Fibroblast of lung (primary cell): ENCODE data around the gene CPA5. TPM values are rescaled to one million over a fixed set of nuclear protein-coding genes. Genes with fewer than 3 reads are reported as not detected.

ENCODE experiments used
- DNase-seq, 2 donors: peaks; one replicate each; pipeline versions ENCODE4 v3.0.0 to v3.0.0-alpha.2; 2010; ENCODE audit warnings: low read depth in 2 of 2
- H2AFZ ChIP-seq: 2 replicates; pipeline ENCODE4 v1.5.1; 2012; ENCODE audit warnings: low read length, control low read depth, inconsistent platforms
- H3K27ac ChIP-seq: 2 replicates; pipeline ENCODE4 v1.5.1; 2011; ENCODE audit warnings: low read length, control low read depth; ENCODE audit not compliant: insufficient read depth
- H3K27me3 ChIP-seq: 2 replicates; pipeline ENCODE4 v1.5.1; 2011; ENCODE audit warnings: mild to moderate bottlenecking, low read length; ENCODE audit not compliant: control insufficient read depth, insufficient read depth
- H3K36me3 ChIP-seq: 2 replicates; pipeline ENCODE4 v1.5.1; 2011; ENCODE audit warnings: low read length; ENCODE audit not compliant: control insufficient read depth, insufficient read depth
- H3K4me1 ChIP-seq: 2 replicates; pipeline ENCODE4 v1.5.1; 2011; ENCODE audit warnings: low read length; ENCODE audit not compliant: control insufficient read depth, insufficient read depth; ENCODE audit errors: extremely low read depth
- H3K4me2 ChIP-seq: 2 replicates; pipeline ENCODE4 v1.5.1; 2011; ENCODE audit warnings: low read length, control low read depth; ENCODE audit not compliant: insufficient read depth; ENCODE audit errors: extremely low read depth
- H3K4me3 ChIP-seq, 4 experiments: fragments of 200-600 bp in 1 of 4; sonication (generic) in 1 of 4; replicated peaks in 1 of 4; 2 replicates each; pipeline ENCODE4 v1.5.1; 2011 to 2016; ENCODE audit warnings: low read length in 4 of 4, low read depth in 3 of 4, mild to moderate bottlenecking in 3 of 4, control low read depth in 2 of 4, inconsistent platforms in 1 of 4, mixed read lengths in 1 of 4; ENCODE audit not compliant: insufficient read depth in 1 of 4; ENCODE audit errors: control extremely low read depth in 1 of 4
- H3K79me2 ChIP-seq: 2 replicates; pipeline ENCODE4 v1.5.1; 2012; ENCODE audit warnings: mild to moderate bottlenecking, low read length, inconsistent platforms; ENCODE audit not compliant: control insufficient read depth, insufficient read depth
- H3K9ac ChIP-seq: 2 replicates; pipeline ENCODE4 v1.5.1; 2011; ENCODE audit warnings: mild to moderate bottlenecking, low read length, control low read depth; ENCODE audit not compliant: insufficient read depth
- H3K9me3 ChIP-seq: 2 replicates; pipeline ENCODE4 v1.5.1; 2012; ENCODE audit warnings: low read depth, low read length; ENCODE audit not compliant: control insufficient read depth, insufficient read depth
- H4K20me1 ChIP-seq: 2 replicates; pipeline ENCODE4 v1.5.1; 2011; ENCODE audit warnings: low read length; ENCODE audit not compliant: control insufficient read depth, insufficient read depth; ENCODE audit errors: extremely low read depth
- EZH2 ChIP-seq: IDR thresholded peaks from 2 replicates; pipeline ENCODE4 v1.5.1; 2012; ENCODE audit warnings: low read length, control low read depth, mild to moderate bottlenecking; ENCODE audit errors: missing control alignments
- polyA plus RNA-seq, 2 donors: library from polyadenylated mRNA; depleted of rRNA in 1 of 2; stranded (reverse) in 1 of 2; unstranded in 1 of 2; fragments of >200 nt; gene quantifications; 2 replicates each; pipeline ENCODE4 v1.2.1, GENCODE V29; 2011 to 2012; ENCODE audit warnings: missing spikeins in 1 of 2
- total RNA-seq: library from RNA; depleted of rRNA; stranded (reverse); fragments of >200 nt; gene quantifications from 2 replicates; pipeline ENCODE4 v1.2.1, GENCODE V29; 2014
- TF ChIP-seq, protein P1 (sequence below), 2 donors: IDR thresholded peaks in 1 of 2; conservative IDR thresholded peaks in 1 of 2; 1 replicate in 1 of 2; 2 replicates in 1 of 2; pipeline ENCODE4 v1.5.1; 2011 to 2012; ENCODE audit warnings: low read length in 2 of 2, control low read depth in 1 of 2, inconsistent platforms in 1 of 2, low read depth in 1 of 2, mild to moderate bottlenecking in 1 of 2

Gene CPA5
- total and polyA plus RNA-seq, 2 donors (not counting 1 experiment from before 2014, with no cell fraction given), result not detected

- H3K27ac ChIP-seq, result no peak overlapping the region
- H3K27me3 ChIP-seq, result no peaks in the 10 kb centered on the region
- H3K36me3 ChIP-seq, result no peaks in the 10 kb centered on the region
- no peak overlapping the region for H3K4me3 ChIP-seq
- no peak overlapping the region for H3K9ac ChIP-seq
- H3K79me2 ChIP-seq, result no peaks in the 10 kb centered on the region
- H2AFZ ChIP-seq, result no peak overlapping the region
- H3K4me2 ChIP-seq, result peak overlapping the region; percentile 41
- H3K9me3 ChIP-seq, result no peaks in the 10 kb centered on the region
- H3K4me1 ChIP-seq, result peaks cover 17% of the 10 kb centered on the region
- TF ChIP-seq, protein P1, sequence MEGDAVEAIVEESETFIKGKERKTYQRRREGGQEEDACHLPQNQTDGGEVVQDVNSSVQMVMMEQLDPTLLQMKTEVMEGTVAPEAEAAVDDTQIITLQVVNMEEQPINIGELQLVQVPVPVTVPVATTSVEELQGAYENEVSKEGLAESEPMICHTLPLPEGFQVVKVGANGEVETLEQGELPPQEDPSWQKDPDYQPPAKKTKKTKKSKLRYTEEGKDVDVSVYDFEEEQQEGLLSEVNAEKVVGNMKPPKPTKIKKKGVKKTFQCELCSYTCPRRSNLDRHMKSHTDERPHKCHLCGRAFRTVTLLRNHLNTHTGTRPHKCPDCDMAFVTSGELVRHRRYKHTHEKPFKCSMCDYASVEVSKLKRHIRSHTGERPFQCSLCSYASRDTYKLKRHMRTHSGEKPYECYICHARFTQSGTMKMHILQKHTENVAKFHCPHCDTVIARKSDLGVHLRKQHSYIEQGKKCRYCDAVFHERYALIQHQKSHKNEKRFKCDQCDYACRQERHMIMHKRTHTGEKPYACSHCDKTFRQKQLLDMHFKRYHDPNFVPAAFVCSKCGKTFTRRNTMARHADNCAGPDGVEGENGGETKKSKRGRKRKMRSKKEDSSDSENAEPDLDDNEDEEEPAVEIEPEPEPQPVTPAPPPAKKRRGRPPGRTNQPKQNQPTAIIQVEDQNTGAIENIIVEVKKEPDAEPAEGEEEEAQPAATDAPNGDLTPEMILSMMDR (conservative IDR thresholded peaks at IDR 0.05 in 1 of 2, IDR thresholded peaks at IDR 0.05 in 1 of 2; ENCODE audit: low read depth in 1 of 2, low read length in 2 of 2), result no peak
- TF ChIP-seq EZH2, result no peak
- no peaks in the 10 kb centered on the region for H4K20me1 ChIP-seq
- no peak for DNase-seq
Observed at GRCh38 chr7:130395421-130395820, 50.8 kb downstream of the CPA5 start.

DNA sequence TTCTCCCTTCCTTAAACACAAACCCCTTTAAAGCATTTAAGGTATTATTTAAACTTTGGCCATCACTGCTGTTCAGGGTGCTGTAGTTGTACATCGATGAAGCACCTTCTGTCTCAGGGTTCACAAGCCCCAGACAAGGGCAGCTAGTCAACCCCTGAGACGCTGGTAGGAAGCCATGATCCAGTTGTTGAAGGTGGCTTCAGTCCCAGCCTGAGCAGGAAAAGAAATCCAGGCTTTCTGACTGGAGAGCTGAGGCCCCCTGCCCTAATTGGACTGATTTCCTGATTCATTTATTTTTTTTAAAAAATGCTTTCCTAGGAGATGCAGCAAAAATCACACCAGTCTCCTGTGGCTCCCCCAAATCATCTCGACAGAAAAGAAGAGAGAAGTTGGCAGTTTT, 51.5 kb downstream of the CPA5 start:
- DNase-seq, result no peak
- H2AFZ ChIP-seq, result peak overlapping the region; percentile 29
- H3K27me3 ChIP-seq, result no peaks in the 10 kb centered on the region
- no peaks in the 10 kb centered on the region for H4K20me1 ChIP-seq
- no peak overlapping the region for H3K9ac ChIP-seq
- no peak overlapping the region for H3K4me3 ChIP-seq
- no peaks in the 10 kb centered on the region for H3K9me3 ChIP-seq
- no peak overlapping the region for H3K27ac ChIP-seq
- H3K4me1 ChIP-seq, result peaks cover 17% of the 10 kb centered on the region
- peak overlapping the region; percentile 46 for H3K4me2 ChIP-seq
- no peaks in the 10 kb centered on the region for H3K79me2 ChIP-seq
- H3K36me3 ChIP-seq, result no peaks in the 10 kb centered on the region
- TF ChIP-seq, protein P1 (conservative IDR thresholded peaks at IDR 0.05 in 1 of 2, IDR thresholded peaks at IDR 0.05 in 1 of 2; ENCODE audit: low read depth in 1 of 2, low read length in 2 of 2), result no peak
- no peak for TF ChIP-seq EZH2

- no peak overlapping the region for H3K9ac ChIP-seq
- no peaks in the 10 kb centered on the region for H3K79me2 ChIP-seq
- peak overlapping the region; percentile 18 for H3K4me2 ChIP-seq
- no peak overlapping the region for H3K4me3 ChIP-seq
- peak in 1 of 2 donors; percentile 37 for DNase-seq
- H2AFZ ChIP-seq, result no peak overlapping the region
- H3K4me1 ChIP-seq, result peaks cover 13% of the 10 kb centered on the region
- H3K36me3 ChIP-seq, result no peaks in the 10 kb centered on the region
- H3K27me3 ChIP-seq, result no peaks in the 10 kb centered on the region
- no peaks in the 10 kb centered on the region for H4K20me1 ChIP-seq
- no peaks in the 10 kb centered on the region for H3K9me3 ChIP-seq
- TF ChIP-seq, protein P1 (conservative IDR thresholded peaks at IDR 0.05 in 1 of 2, IDR thresholded peaks at IDR 0.05 in 1 of 2; ENCODE audit: low read depth in 1 of 2, low read length in 2 of 2), result no peak
- no peak for TF ChIP-seq EZH2
- H3K27ac ChIP-seq, result no peak overlapping the region
Observed at GRCh38 chr7:130397051-130397757, 52.6 kb downstream of the CPA5 start.
